Measurements from ENCODE around the gene ZSCAN23.

DNA sequence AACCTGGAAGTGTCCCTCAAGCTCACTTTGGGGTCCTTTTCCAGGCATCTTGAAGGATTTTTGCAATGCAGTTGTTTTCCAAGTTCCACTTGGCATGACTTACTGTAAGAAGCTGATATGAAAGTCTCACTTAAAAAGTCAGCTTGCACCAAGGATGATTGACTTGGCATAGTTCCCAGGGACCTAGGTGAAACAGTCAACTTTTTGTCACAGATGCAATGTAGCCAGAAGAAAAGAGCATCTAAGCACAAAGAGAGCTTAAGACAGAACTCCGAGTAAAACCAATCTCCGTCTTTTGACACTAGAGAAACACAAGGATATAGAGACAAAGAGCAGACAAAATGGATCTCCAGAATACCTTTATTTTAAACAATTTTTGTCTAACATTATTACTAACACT is 41.1 kb downstream of the ZSCAN23 start:
- TF ChIP-seq, protein P1, sequence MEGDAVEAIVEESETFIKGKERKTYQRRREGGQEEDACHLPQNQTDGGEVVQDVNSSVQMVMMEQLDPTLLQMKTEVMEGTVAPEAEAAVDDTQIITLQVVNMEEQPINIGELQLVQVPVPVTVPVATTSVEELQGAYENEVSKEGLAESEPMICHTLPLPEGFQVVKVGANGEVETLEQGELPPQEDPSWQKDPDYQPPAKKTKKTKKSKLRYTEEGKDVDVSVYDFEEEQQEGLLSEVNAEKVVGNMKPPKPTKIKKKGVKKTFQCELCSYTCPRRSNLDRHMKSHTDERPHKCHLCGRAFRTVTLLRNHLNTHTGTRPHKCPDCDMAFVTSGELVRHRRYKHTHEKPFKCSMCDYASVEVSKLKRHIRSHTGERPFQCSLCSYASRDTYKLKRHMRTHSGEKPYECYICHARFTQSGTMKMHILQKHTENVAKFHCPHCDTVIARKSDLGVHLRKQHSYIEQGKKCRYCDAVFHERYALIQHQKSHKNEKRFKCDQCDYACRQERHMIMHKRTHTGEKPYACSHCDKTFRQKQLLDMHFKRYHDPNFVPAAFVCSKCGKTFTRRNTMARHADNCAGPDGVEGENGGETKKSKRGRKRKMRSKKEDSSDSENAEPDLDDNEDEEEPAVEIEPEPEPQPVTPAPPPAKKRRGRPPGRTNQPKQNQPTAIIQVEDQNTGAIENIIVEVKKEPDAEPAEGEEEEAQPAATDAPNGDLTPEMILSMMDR (IDR thresholded peaks at IDR 0.05) = no peak
- TF ChIP-seq EP300 (IDR thresholded peaks at IDR 0.05) (no peak), POLR2AphosphoS5 (IDR thresholded peaks at IDR 0.05) (no peak), POLR2A (IDR thresholded peaks at IDR 0.05; ENCODE audit: low read depth) (no peak)
